Thoracic aorta (tissue), 2 donors: ENCODE results near the gene RHNO1. TPM values are rescaled to one million over a fixed set of nuclear protein-coding genes. Genes with fewer than 3 reads are reported as not detected.

Experiments
- ATAC-seq: fragments of 150-250 bp; one replicate; pipeline ENCODE4 v1.8.0; 2017; ENCODE audit warnings: low read depth; ENCODE audit not compliant: insufficient number of reproducible peaks, low FRiP score
- DNase-seq: peaks from one replicate; pipeline ENCODE4 v3.0.0-alpha.2; 2020; ENCODE audit warnings: low spot score
- H3K27ac ChIP-seq, 2 donors: fragments of 200-600 bp; sonication (generic); 1 replicate in 1 of 2; 2 replicates in 1 of 2; pipeline ENCODE4 v1.5.1; 2016; ENCODE audit warnings: mild to moderate bottlenecking in 2 of 2, moderate library complexity in 2 of 2
- H3K27me3 ChIP-seq: fragments of 200-600 bp; sonication (generic); replicated peaks from 2 replicates; pipeline ENCODE4 v1.6.0; 2016; ENCODE audit warnings: mild to moderate bottlenecking; ENCODE audit not compliant: insufficient read depth
- H3K36me3 ChIP-seq: fragments of 200-600 bp; sonication (generic); one replicate; pipeline ENCODE4 v1.5.1; 2016
- H3K4me1 ChIP-seq, 2 donors: fragments of 200-600 bp; sonication (generic); 1 replicate in 1 of 2; 2 replicates in 1 of 2; pipeline versions ENCODE4 v1.5.1 to v1.6.0; 2016; ENCODE audit warnings: low read depth in 2 of 2, mild to moderate bottlenecking in 1 of 2; ENCODE audit not compliant: control insufficient read depth in 1 of 2
- H3K4me3 ChIP-seq: fragments of 200-600 bp; sonication (generic); 2 replicates; pipeline ENCODE4 v1.5.1; 2016; ENCODE audit warnings: mild to moderate bottlenecking
- H3K9me3 ChIP-seq: fragments of 200-600 bp; sonication (generic); 2 replicates; pipeline ENCODE4 v1.5.1; 2016
- total RNA-seq, 2 donors: library from RNA; depleted of rRNA; stranded (reverse); fragments of >200 nt; gene quantifications; one replicate each; pipeline versions ENCODE4 v1.1.0 to v1.2.3, GENCODE V29; 2016
- TF ChIP-seq, protein P1 (sequence below): fragments of 200-600 bp; sonication (generic); IDR thresholded peaks from one replicate; pipeline ENCODE4 v1.5.1; 2019; ENCODE audit warnings: antibody characterized with exemption

The RHNO1 gene
- total RNA-seq, 2 donors from 2014 or later, result 9.6 to 10.8 TPM

DNA sequence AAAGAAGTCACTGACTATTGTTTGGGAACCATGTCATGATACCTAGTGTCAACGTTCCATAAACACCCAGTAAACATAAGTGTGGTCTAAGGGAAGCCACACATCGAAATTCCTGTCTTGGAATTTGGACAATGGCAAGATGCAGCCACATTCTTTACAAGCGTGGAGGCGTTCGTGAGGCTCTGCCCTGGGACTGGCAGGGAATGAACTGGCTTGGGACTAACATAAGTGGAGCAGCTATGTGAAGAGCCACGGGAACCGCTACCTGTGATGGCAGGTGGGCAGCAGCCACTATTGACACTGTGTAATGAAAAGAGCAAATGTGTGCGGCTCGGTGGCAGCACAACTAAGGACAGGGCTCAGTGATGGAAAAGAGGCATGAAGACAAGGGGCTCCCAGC, 32.2 kb upstream of the RHNO1 start:
- no peak for DNase-seq
- ATAC-seq, result no peak
- H3K27ac ChIP-seq, result no peak overlapping the region

DNA sequence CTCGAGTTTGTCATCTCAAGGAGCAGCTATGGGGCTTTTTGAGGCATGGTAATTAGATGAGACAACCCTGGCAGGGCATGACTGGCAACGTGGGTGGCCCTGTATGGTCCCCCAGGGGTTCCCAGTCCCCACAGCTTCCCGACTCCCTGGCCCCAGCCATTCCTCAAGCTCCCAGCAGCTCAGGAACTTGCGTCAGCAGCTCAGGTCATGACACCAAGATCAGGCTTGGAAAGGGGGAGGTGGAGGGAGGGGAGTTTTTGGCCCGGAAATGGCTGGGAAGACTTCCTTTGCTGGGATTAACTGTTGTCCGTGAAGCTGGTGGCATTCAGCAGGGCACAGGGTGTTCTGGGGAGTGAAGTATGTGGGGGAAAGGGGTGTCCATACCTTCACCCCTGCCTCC, 31.7 kb upstream of the RHNO1 start:
- DNase-seq, result no peak
- TF ChIP-seq, protein P1, sequence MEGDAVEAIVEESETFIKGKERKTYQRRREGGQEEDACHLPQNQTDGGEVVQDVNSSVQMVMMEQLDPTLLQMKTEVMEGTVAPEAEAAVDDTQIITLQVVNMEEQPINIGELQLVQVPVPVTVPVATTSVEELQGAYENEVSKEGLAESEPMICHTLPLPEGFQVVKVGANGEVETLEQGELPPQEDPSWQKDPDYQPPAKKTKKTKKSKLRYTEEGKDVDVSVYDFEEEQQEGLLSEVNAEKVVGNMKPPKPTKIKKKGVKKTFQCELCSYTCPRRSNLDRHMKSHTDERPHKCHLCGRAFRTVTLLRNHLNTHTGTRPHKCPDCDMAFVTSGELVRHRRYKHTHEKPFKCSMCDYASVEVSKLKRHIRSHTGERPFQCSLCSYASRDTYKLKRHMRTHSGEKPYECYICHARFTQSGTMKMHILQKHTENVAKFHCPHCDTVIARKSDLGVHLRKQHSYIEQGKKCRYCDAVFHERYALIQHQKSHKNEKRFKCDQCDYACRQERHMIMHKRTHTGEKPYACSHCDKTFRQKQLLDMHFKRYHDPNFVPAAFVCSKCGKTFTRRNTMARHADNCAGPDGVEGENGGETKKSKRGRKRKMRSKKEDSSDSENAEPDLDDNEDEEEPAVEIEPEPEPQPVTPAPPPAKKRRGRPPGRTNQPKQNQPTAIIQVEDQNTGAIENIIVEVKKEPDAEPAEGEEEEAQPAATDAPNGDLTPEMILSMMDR, result no peak
- Histone ChIP-seq H3K27me3 (no peaks in the 10 kb centered on the region), H3K4me3 (no peak overlapping the region), H3K9me3 (no peaks in the 10 kb centered on the region), H3K27ac (no peak overlapping the region), H3K36me3 (no peaks in the 10 kb centered on the region), H3K4me1 (no peaks in the 10 kb centered on the region)
- no peak for ATAC-seq

More for the DNA sequence above, 32.2 kb upstream of the RHNO1 start:
- Histone ChIP-seq H3K4me3 (no peak overlapping the region), H3K9me3 (no peaks in the 10 kb centered on the region), H3K4me1 (no peaks in the 10 kb centered on the region), H3K27me3 (no peaks in the 10 kb centered on the region), H3K36me3 (no peaks in the 10 kb centered on the region)
- TF ChIP-seq, protein P1, result no peak

DNA sequence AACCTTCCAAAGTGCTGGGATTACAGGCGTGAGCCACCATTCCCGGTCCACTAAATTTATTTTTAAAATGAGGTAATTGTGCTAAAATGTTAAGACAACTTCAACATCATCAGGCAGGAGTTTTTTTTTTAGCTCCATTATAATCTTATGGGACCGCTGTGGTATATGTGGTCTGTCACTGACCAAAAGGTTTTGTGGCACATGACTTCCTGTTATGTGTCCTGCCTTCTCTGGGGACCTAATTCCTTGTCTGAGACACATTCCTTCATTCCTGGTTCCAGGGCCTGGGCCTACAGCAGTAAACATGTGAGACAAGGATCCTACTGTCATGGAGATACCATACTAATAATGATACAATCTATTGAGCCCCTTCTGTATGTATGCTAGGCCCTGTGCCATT, 25.1 kb upstream of the RHNO1 start:
- DNase-seq (no peak), ATAC-seq (no peak)
- Histone ChIP-seq H3K27me3 (no peaks in the 10 kb centered on the region), H3K36me3 (no peaks in the 10 kb centered on the region), H3K9me3 (no peaks in the 10 kb centered on the region), H3K4me3 (no peak overlapping the region), H3K4me1 (no peaks in the 10 kb centered on the region), H3K27ac (no peak overlapping the region)
- TF ChIP-seq, protein P1, result no peak

DNA sequence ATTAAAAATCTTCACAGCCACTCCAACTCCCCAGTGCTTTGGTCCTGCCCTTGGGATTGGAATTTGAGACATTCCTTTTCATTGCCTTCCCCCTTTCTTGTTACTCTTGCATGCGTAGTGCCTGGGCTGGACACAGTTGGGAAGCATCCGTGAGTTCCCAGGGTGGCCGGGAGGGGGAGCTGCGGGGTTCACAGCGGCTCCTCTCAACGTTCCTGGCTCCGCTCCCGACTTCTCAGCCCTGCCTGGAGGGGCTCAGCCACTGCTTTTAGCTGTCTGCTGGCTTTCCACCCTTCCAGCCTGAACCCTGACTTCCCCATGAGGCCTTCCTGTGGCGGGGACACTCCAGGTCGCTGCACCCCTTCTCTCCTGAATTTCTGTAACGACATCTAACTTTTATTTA, 23.4 kb upstream of the RHNO1 start:
- DNase-seq, result peak; percentile 43
- TF ChIP-seq, protein P1, result peak; percentile 84
- no peak overlapping the region for H3K4me3 ChIP-seq
- H3K9me3 ChIP-seq, result no peaks in the 10 kb centered on the region
- peak; percentile 39 for ATAC-seq
- no peaks in the 10 kb centered on the region for H3K4me1 ChIP-seq
- no peaks in the 10 kb centered on the region for H3K27me3 ChIP-seq
- H3K27ac ChIP-seq, result no peak overlapping the region
- no peaks in the 10 kb centered on the region for H3K36me3 ChIP-seq

DNA sequence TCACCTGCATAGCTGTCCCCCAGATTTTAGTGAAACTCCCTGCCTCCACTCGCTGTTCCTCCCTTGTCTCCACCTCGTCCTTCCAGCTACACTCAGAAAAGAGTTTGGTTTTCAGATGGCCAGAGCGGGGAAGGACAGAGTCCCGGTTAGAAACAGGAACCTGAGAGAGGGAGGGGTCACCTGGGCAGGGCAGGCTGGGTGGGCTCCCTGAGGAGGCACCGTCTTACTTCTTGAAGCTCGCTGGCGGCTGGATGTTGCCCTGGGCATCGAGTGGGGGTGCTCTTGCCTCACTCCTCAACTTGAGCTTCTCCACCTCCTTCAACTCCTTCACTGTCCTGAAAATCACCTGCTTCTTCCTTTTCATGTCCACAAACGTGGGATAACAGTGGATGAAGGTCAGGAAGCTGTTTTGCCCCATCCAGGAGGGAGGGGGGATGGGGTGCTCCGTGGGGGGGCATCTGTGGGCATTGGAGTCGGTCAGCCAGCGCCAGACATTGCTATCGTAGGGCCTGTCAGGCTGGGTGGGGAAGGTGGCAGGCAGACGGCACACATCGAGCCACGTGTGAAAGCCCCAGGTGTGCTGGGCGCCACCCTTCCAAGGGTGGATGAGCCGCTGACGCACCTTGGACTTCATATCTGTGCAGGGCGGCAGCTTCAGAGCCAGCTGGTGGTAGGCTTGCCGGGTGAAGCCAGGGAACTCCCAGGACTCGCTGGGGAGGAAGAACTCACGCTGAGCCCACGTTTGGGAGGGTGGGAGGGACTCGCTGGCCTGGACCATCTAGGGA, 22.2 kb upstream of the RHNO1 start:
- H3K27ac ChIP-seq, result no peak overlapping the region
- H3K27me3 ChIP-seq, result no peaks in the 10 kb centered on the region
- TF ChIP-seq, protein P1, result no peak
- ATAC-seq, result no peak
- no peaks in the 10 kb centered on the region for H3K4me1 ChIP-seq
- DNase-seq, result no peak
- no peaks in the 10 kb centered on the region for H3K36me3 ChIP-seq
- H3K4me3 ChIP-seq, result no peak overlapping the region
- H3K9me3 ChIP-seq, result no peaks in the 10 kb centered on the region
